Measurements from ENCODE around the gene TRAF3IP1.

DNA sequence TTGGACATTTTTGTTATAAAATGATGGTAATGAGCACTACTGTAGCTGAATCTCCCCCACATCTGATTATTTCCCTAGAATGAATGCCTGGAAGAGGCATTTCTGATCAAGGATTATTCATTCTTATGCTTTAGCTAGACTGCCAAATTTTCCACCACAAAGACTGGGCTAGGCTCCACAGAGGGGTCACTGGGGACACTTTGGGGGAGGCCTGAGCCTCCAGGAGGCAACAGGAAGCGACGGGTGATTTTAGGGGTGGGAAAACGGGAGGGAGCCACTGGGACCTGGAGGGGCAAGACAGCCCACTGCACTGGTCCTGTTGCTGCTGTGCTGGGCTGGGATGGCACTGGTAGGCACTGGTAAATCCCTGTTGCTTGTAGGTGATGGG lies 104.0 kb downstream of the TRAF3IP1 start:
- TF ChIP-seq, protein P1, sequence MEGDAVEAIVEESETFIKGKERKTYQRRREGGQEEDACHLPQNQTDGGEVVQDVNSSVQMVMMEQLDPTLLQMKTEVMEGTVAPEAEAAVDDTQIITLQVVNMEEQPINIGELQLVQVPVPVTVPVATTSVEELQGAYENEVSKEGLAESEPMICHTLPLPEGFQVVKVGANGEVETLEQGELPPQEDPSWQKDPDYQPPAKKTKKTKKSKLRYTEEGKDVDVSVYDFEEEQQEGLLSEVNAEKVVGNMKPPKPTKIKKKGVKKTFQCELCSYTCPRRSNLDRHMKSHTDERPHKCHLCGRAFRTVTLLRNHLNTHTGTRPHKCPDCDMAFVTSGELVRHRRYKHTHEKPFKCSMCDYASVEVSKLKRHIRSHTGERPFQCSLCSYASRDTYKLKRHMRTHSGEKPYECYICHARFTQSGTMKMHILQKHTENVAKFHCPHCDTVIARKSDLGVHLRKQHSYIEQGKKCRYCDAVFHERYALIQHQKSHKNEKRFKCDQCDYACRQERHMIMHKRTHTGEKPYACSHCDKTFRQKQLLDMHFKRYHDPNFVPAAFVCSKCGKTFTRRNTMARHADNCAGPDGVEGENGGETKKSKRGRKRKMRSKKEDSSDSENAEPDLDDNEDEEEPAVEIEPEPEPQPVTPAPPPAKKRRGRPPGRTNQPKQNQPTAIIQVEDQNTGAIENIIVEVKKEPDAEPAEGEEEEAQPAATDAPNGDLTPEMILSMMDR (IDR thresholded peaks at IDR 0.05) = no peak
- TF ChIP-seq POLR2A (IDR thresholded peaks at IDR 0.05) = no peak
